HG02938 (cell line): ENCODE data around the gene B3GALT4.

Source experiments
- ATAC-seq: cut with Tn5 transposase; IDR thresholded peaks from one replicate; pipeline ENCODE4 v1.9.1; 2021; ENCODE audit warnings: mild to moderate bottlenecking, moderate library complexity; ENCODE audit not compliant: unreplicated experiment

The B3GALT4 gene

GRCh38 chr6:33290459-33290858 is 13.5 kb downstream of the B3GALT4 start:
- no peak for ATAC-seq

DNA sequence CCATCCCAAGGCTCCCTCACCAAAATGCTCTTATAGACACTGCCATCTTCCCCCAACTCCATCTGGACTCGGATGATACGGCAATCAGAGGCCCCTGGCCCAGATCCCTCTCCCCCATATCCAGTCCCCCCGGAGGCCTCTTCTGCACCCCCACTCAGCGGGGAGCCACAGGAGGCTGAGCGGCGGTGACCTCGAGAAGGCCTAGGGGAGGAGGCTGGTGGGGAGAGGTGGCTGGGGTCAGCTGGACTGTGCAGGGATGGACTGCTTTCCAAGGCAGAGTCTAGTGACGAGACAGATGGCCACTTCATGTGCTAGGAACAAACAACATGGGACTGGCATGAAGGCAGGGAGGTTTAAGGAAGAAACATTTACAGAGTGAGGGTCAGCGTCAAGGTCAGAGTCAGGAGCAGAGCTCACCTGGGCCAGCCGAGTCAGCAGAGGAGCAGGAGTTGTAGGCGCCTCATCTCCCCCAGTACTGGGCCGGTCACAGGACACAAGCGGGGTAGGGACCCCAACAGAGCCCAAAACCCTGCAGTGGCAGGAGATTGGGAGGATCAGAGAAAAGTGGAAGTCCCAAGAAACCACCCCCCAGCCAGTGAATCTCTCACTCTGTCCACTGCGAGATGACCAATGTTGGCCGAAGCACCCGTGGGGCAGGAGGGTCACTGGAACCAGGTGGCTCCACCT is 16.2 kb downstream of the B3GALT4 start:
- ATAC-seq: no peak

DNA sequence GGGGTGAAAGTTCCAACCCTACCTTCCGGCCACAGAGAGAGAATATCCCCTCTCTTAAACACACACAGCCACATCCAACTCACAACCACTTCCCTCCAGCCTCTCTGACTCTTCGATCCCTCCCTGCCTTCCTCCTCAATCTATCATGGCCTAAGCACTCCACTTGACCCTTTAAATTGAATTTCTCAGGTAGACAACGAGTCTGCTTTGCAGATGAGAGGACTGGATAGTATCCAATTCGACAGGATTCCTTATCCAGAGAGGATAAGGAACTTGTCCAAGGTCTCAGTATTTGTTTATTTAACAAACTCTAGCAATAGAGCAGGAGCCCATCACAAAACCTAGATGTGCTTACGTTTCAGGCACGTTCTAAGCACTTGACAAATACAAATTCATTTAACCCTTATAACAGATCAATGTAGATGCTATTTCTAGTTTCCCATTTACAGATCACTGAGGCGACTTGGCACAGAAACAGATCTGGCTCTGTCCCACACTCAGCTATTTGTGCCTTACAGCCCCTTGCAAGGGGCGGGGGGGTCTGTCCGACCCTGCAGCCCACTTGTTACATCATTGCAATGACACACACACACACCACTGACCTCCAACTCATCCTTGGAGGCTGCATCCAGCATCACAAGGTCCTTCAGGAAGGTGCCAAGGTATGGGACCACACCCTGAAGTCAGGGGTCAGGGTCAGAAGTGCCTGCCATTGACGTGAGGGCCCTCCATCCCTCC is 17.3 kb downstream of the B3GALT4 start:
- no peak for ATAC-seq

- no peak for ATAC-seq
These were observed 18.9 kb downstream of the B3GALT4 start for GRCh38 chr6:33295621-33296369.

- ATAC-seq: no peak
These were observed 20.0 kb downstream of the B3GALT4 start for GRCh38 chr6:33296797-33297405.

- ATAC-seq: no peak
These were observed 20.6 kb downstream of the B3GALT4 start for GRCh38 chr6:33297406-33297955.

GRCh38 chr6:33297956-33298772 is 21.2 kb downstream of the B3GALT4 start:
- no peak for ATAC-seq

DNA sequence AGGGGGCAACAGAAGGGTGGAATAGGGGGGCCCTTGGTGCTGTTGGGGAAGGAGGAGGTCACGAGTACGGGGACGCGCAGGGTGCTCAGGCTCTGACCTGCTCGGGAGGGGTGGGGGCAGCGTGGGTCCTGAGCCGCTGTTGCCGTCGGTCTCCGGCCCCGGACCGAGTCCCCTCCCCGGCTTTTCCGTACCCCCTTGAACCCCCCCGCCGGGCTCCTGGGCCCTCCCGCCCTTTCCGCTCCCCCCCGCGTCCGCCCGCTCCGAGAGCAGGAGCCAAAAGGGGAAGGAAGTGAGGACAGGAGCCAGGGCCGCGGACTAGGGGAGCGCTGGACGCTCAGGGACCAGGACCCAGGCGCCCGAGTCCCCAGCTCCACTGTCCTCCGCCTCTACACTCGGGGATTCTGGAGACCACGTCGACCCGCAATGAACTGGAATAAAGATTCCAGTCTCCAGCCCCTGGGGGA is 21.9 kb downstream of the B3GALT4 start, which contains the start of gene RGL2:
TSS of gene RGL2 (minus strand) at position 170 of the 464 bp plus-strand sequence. CDS start 332 bp downstream, outside the sequence.
- ATAC-seq: peak; percentile 19

- ATAC-seq: peak; percentile 74
These were observed 22.5 kb downstream of the B3GALT4 start for GRCh38 chr6:33299237-33299944.

- ATAC-seq: no peak
These were observed 25.0 kb downstream of the B3GALT4 start for GRCh38 chr6:33301877-33302276.

GRCh38 chr6:33304216-33304615 is 27.3 kb downstream of the B3GALT4 start:
- ATAC-seq: no peak

DNA sequence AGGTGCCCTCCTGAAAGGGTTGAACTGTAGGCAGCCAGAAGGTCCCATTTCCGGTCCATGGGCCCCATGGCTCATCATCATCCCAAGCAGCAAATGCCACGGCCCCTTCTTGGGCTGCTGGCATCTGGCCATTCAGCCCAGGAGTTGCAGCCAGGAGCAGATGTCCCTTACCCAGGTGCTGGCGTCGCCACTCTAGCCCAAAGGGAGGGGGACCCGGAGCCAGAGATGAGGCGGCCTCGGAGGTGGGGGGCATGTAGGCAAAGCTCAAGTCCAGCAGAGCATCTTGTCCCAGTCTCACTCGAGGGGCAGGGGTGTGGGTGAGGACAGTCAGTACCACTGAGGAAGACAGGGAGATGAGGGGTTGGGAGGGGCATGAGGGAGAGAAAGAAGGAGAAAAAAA is 28.1 kb downstream of the B3GALT4 start:
- ATAC-seq: no peak

- no peak for ATAC-seq
These were observed 29.4 kb downstream of the B3GALT4 start for GRCh38 chr6:33306356-33306755.

- peak; percentile 34 for ATAC-seq
These were observed 35.6 kb downstream of the B3GALT4 start for GRCh38 chr6:33312361-33313104.

DNA sequence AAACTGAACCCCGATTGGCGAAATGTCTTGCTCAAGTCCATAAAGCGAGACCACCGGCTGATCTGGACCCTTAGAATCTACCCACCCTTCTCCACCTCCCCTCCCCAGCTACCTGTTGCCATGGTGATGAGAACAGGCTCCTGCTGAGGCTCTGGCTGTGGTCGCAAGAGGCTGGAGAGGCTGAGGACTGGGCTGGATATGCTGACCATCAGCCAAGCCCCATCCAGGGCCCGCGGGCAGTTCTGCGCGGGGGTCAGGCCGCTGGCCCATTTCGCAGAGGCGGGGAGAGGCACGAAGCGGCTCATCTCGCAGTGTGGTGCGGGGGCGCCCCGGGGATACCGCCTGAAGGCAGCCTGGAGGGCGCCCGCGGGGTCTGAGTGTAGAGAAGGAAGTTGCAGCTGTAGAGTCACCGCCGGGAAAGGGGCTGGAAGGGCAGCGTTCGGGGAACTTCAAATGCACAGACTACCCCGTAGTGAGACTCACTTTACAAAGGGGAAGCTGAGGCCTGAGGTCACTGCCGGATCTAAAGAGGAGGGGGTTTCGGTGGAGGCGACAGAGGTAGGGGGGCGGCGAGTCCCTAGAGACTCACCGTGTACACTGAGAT is 36.3 kb downstream of the B3GALT4 start:
- no peak for ATAC-seq

GRCh38 chr6:33313709-33314514 is 37.0 kb downstream of the B3GALT4 start, which contains the start of gene TAPBP:
TSS of gene TAPBP (minus strand) at chr6:33314078. CDS start at chr6:33314041, 37 bp downstream.
- ATAC-seq: no peak

- ATAC-seq: no peak
These were observed 37.6 kb downstream of the B3GALT4 start for GRCh38 chr6:33314515-33314942.
